Measurements from ENCODE around the gene BANP.
"Not testable (repeated sequence)": the region's sequence is repeated elsewhere in the genome, so short reads cannot be mapped to it uniquely, and the experiment has no call there.

The BANP gene

DNA sequence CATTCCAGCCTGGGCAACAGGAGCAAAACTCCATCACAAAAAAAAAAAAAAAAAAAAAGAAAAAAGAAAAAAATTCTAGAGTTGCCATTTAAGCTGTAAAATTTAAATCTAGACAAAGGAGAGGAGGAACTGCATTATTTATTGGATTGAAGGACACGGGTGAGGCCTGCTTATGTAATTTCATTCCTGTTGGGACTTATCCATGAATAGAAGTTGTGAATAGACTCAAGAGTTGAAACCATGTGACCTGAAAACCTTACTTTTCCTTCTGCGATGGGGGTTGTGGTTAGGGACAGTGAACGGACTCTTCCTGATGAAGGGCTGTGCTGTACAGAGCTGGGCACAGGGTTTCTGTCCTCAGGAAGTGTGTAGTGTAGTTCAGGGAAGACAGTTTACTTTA lies 22.5 kb downstream of the BANP start:
- no peak for DNase-seq

DNA sequence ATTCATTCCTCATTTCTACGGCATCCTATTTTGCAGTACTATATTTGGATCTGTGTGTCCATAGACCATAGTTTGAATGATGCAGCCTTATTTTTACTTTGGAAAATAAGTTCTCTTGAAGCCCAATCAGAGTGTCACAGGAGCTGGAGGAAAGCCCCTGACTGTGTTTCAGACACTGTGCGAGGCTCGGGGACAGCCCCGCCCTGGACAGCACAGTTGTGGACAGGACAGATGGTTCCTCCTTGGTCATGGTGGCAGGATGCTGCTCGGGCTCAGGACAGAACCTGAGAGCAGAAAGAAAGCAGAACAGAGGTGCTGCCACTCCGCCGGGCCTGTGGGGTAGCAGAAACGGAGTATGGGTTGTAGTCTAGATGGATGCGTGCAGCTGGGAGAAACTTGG lies 22.9 kb downstream of the BANP start:
- no peak for DNase-seq

DNA sequence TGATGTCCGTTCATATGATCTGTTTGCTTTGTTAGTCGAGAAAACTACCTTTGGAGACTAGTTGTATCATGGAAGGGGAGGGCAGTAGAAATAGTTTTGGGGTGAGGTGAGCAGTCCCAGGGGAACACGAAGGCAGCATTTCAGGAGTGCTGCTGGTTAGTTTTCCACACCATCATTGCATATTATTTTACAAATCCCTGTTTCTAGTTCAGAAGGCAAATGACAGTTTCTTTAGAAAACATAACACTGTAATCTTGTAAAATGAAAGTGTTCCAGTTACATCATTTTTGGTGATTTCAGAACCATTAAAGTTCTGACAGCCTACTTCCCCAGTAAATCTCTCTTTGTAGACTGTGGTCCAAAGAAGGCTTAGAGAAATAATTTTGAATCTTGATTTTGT lies 25.4 kb downstream of the BANP start:
- no peak for DNase-seq

DNA sequence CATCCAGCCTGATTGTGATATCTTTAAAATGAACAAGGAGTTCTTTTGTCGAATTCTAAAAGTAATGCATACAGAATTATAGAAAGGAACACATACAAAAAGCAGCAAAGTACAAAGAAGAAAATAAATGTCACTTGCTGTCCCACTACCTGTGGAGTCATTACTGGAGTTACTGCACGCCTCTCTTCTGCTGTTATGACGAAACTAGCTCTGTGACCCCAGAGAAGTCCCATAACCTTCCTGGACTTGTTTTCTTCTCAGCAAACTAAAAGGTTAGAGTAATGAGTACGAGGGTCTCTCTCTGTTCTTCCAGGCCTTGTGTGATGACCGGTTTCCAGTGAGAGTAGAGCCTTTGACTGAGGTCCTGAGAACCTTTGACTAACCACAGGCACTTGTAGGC lies 26.9 kb downstream of the BANP start:
- DNase-seq, result no peak

DNA sequence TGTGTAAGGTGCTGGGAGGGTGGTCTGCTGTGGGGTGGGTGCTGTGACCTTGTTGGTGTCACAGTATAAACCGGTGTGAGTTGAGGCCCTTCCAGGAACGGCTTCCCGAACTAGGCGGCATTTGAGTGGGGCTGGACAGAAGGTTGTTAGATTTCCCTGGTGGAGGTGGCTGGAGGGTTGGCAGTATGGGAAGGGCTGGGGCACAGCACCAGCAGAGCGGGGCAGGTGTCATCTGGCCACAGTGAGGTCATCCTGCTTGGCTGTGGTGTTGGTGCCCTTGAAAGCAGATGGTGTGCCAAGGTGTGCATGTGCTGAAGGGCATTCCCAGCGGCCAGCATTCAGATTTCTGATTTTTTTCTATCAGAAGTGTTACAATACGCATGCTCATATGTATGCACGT lies 28.1 kb downstream of the BANP start:
- DNase-seq, result no peak

DNA sequence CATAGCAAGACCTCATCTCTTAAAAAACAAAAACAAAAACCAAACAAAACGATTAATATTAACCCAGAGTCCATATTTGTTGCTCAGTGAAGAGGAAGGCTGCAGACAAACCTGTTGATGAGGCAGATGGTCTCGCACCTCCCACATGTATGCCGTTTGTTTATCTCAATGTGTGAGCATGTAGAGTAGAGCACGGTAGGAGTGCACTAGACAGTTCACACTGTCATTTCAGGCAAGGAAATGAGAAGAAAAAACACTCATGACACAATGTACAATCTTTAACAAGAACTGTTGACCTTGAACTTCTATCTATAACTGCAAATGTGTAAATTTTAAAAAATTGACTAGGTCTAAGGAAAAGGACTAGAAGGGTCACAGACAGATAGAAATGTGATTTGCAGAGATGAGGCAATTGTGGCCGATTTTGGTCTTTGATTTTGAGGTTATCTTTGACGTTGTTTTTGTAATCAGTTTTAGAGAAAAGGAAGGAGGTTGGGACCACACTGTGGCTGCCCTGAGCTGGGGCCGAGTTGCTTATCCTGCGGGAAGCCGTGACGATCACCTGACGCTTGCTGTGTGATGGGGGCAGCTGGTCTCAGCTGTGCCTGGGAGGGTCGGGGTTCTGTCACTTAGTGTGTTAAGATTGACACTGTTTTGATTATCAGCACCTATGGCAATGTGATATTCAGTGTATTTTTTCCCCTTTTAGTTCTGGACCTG lies 28.8 kb downstream of the BANP start:
- DNase-seq, result not testable (repeated sequence)

DNA sequence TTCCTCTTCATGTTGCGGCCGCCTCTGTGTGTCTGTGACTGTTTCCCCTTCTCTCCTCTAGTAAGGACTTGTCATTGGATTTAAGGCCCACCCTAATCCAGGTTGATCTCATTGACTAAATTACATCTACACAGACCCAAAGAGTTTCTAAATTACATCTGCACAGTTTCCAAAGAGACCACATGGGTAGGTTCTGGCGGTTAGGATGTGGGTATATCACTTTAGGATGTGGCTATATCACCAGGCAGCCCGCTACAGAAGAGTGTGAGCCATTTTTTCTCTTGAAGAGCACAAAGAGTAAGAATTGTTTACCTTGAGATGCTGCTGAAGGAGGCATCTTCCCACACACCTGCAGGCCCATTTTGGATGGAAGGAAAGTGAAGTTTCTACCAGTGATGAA lies 30.1 kb downstream of the BANP start:
- DNase-seq, result not testable (repeated sequence)

DNA sequence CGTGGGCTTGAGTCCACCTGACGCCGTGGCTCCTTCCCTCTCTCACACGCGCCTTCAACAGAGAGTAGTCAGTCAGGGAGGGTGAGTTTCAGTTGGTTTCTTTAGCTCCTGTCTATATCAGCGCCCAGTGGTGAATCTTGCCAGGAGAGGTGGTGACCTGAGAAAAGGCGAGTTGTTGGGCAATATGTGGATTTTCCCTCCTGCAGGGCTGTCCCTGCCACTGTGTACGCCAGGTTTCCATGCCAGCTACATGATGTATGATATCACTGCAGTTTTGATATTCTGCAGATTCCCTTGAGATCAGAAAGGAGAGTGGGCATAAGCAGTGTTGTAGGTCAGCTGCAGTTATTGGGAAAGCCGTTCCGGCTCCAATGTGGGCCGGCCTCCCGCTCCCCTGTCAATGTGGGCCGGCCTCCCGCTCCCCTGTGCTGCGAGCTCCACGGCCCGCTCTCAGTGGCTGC lies 31.4 kb downstream of the BANP start:
- no peak for DNase-seq

DNA sequence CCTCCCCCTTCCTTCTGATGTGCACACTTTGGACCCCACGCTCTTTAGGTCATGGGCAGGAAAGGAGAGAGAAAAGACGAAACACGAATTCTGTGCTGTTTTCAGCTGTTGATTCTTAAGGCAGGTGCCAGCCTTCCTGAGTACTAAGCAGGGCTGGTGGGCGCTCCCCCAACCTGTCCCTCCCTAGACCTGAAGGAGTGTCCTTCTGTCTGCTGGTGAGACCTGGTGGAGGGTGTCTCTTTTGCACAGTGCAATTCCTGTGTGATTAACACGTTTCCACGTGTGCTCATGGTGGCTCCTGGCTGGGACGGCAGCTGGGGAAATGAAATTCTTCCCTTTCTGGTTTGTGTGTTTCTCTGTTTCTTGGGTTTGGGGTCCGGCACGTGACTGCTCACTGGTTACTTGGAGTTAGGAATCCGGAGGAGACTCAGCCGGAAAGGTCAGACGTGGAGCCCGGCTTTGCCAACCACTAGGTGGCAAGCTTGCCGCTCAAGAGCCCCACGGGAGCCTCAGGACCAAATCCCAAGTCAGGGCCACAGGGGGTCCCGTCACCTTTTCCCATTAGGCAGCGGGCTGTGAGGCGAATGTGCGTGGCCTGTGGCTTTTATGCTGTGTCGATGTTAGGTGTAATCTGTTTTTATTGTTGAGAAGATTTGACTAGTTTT lies 32.0 kb downstream of the BANP start:
- DNase-seq, result not testable (repeated sequence)

DNA sequence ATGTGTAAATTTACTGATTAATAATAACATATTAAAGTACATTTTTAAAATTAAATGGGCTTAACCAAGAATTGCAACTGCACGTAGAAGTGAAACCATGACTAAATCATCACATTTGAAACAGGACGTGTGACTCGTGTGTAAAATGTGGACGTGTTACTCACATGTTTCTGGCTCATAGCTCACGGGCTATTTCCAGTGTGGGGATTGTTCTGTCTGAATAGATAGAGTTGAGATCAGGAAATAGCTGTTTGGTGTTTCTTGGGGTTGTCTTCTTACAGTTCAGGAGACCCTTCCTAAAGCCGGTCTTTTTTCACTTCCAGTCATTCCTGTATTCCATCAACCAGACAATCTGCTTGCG lies 32.5 kb downstream of the BANP start:
- peak; percentile 55 for DNase-seq

DNA sequence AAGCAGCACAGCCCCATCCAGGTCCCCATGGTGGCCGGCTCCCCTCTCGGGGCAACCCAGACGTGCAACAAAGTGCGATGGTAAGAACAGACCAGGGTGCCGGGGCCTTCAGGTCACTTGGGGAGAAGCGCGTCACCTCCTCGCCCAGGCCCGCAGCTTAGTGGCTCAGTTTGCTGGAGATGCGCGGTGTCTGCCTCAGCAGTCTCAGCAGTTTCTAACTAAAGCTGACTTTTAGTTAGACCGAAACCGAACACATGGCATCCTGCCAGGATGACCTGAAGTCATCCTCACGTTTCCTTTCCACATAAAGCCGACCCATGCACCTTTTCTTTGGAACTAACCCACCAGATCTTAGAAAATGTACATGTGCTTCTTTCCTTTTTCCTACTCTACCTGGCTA lies 32.9 kb downstream of the BANP start:
- not testable (repeated sequence) for DNase-seq

DNA sequence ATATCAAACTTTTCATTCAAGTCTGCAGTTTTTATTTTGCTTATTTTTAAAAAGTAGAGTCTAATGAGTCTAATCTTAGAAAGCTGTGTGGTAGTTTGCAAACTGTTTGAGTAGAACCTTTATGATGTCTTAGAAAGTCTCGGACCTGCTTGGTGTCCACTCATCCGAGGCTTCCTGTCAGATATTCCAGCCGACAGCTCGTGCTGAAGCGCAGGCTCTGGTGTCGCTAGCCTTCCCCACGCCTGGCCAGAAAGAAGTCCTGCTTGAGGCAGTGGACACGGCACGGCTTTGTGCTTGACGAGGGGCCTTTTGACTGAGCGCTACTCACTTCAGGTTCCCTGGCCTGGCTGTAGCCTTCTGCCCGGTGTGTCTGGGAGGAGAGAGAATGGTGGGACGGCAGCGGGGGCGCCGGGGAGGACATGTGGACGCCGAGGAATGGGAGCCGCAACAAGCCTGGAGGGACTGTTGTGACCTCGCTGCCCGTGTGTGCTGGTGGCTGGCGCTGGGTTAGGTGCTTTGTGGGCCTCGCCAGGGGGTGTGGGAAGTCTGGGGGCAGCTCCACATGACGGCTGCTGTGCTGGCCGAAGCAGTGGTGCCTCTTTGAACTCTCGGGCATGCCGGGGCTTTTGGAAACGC lies 33.5 kb downstream of the BANP start:
- no peak for DNase-seq

DNA sequence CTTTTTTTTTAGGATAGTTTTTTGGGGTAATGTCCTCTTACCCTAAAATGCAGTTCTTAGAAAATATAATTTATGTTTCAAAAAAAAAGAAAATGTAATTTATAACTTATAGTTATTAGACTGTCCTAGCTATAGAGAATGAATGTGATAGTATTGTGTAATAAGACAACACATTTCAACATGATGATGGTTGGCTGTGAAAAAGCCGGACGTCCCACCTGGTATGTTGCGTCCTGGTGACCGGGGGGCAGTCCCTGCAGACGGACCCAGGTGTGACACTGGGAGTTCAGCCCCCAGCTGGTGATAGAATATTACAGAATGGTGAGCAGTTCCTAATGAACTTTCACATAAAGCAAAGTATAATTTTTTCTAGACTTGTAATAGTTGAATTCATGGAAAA lies 34.3 kb downstream of the BANP start:
- not testable (repeated sequence) for DNase-seq

DNA sequence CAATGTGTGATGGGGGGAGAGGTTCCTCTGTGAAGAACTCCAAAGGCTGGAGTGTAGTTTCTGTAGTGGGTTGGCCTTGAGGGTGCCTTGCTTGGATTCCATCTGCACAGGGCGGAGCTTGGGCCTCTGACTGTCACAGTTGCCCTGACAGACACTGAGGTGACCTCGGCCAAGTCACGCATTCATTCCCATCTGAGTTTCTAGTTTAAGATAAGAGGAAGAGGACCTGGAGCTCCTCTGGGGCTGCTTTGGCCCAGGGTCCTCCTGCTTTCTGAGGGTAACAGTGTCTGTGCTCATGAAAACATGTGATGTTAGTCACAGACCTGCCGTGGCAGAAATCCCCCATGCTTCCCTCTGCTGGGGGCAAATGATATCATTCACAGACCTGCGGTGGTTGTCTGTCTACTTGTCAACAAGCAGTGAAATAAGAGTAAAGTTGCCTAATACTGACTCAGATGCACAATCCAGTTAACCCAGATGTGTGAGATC lies 35.2 kb downstream of the BANP start:
- DNase-seq, result peak; percentile 92

DNA sequence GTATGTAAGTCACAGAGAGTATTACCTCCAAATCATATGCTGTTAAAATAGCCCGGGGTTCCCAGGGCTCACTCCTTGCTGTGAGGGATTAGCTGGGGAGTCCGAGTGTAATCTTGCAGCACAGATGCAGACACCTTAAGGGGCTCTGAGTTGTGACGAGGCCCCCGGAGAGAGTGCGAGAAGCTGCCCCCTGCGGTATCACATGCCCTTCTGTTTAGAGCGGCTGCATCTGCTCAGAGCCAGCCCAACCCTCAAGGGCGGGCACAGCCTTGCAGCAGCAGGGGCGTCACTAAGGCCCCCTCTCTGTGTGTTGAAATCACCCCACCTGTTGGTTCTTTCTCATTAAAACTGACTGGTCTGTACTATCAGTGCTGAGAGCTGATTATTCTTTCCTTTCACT lies 37.4 kb downstream of the BANP start:
- DNase-seq, result not testable (repeated sequence)

DNA sequence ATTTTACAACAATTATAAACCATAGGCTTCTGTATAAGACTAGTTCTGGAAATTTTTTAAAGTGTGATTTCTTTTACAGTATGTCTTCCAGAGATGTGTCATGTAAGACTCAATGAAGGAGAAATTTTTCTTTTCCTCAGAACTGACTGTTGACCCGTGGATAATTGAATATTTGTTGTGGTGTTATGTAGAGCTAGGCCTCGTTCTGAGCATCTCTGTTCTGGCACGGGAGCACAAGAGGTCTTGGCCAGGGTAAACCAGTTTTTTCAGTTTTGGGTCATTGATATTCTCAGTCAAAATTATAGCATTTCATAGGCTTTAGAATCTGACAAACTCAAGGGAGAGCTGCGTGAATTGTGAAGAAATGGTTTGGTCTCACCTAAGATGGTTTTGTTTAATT lies 39.0 kb downstream of the BANP start:
- DNase-seq, result not testable (repeated sequence)

DNA sequence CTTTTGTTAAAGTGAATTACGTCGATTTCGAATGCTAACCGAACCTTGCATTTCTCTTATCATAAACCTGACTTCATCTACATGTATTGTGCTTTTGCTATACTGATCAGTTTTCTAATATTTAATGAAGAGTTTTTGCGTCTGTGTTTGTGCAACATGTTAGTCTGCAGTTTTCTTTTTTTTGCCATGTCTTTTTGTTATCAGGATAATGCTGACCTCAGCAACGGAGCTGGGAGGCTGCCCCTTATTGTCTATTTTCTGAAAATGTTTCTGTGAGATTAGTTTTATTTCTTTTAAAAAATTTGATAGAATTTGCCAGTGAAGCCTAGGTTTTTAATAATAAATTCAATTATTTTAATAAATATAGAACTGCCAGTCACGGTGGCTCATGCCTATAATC lies 40.9 kb downstream of the BANP start:
- DNase-seq, result not testable (repeated sequence)

DNA sequence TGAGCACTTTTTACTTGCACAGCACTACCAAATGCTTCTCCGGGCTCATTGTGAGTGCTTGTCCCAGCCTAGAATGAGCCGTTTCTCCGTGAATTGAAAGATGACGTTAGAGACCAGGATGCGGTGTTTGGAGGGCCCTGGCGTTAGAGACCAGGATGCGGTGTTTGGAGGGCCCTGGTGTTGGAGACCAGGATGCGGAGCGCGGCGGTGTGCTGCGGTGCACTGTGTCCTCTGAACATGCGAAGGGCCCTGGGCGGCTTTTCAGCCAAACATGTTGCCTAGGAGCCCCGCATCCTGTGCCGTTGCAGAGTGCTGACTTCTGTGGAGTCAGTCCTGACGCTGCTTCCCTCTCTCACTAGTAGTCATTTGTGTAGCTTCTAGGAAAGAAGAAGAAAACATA lies 42.7 kb downstream of the BANP start:
- DNase-seq, result no peak

DNA sequence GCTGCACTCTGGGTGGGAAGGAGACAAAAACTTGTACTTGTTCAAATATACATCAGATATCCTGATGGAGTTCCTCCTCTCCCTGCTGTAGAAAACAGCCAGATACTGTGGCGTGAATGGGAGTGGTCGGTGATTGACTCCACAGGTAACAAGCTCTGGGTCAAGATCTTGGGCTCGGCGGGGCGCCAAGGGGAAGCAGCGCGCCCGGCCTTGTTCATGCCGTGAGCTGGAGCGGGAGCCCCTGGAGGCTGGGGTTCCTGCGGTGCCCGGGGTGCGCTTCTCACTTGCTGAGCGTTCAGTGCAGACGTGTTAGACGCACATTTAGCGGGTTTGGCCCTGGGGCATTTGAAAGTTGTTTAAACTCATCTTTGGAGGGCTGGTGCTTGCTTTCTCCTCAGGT lies 44.4 kb downstream of the BANP start:
- DNase-seq, result no peak

DNA sequence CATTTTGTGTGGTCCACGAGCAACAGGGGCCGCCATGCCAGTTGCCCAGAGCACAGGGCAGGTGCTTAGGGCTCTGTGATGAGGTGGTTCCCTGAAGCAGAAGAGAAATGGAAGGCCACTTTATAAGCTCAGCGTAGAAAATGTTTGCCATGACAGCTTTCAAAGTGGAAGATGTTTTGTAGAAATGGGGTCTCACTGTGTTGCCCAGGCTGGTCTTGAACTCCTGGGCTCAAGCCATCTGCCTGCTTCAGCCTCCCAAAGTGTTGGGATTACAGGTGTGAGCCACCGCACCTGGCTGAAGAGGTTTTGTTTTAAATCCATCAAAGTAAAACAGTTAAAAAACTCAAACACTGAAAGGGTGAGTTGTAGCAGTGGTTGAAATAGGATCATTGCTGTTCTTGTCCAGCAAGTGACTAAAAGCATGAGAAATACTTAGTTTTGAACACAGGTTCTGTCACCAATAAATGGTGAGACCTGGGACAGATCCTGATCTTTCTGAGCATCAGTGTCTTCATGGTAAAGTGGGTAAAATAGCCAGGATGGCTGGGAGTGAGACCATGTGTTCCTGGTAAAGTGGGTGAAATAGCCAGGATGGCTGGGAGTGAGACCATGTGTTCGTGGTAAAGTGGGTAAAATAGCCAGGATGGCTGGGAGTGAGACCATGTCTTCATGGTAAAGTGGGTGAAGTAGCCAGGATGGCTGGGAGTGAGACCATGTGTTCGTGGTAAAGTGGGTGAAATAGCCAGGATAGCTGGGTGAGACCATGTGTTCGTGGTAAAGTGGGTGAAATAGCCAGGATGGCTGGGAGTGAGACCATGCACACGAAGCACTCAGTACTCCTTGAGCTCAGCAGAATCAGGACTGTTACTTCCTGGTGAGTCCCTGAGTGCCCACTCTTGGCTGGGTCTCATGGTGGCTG lies 46.0 kb downstream of the BANP start:
- no peak for DNase-seq

DNA sequence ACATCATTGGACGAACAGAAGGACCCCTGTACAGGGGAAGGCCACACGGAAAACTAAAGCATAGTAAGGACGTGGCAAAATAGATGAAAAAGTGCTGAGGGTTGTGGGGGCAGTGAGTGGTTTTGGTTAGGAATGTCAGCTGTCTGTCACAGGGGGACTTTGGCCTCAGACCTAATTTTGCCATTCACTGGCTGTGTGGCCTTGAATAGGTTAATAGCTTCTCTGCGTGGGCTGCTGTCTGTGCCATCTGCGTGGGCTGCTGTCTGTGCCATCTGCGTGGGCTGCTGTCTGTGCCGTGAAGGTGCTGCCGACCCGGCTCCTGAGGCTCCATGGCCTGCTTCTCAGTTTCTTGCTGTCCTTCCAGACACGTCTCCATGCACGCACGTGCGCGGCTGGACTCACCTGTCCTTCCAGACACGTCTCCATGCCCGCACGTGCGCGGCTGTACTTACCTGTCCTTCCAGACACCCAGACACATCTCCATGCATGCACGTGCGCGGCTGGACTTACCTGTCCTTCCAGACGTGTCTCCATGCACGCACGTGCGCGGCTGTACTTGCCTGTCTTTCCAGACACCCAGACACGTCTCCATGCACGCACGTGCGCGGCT lies 47.1 kb downstream of the BANP start:
- DNase-seq, result not testable (repeated sequence)

DNA sequence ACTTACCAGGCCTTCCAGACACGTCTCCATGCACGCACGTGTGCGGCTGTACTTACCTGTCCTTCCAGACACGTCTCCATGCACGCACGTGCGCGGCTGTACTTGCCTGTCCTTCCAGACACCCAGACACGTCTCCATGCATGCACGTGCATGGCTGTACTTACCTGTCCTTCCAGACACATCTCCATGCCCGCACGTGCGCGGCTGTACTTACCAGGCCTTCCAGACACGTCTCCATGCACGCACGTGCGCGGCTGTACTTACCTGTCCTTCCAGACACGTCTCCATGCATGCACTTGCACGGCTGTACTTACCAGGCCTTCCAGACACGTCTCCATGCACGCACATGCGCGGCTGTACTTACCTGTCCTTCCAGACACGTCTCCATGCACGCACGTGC lies 47.8 kb downstream of the BANP start:
- DNase-seq, result not testable (repeated sequence)

DNA sequence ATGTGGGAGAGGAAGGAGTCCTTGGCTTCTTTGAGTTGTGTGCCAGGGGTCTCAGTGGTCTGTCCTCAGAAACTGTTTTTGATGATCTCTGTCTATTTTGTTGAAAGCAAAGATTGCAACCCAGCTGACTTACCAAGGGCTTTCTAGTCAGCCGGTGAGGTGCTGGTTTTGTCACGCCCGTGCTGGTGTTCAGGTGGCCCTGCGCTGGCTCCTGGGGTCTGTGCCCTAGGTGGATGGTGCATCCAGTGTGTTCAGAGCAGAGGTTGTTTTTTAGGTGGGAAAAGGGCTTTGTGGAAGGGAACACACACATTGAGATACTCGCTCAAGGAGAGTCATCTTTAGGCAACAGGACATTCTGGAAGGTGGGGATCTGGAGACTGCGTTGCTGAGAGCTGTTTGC lies 51.0 kb downstream of the BANP start:
- no peak for DNase-seq
